PFSK-1 (cell line): ENCODE results near the gene IQSEC2.

Experiments used
- POLR2AphosphoS5 ChIP-seq: IDR thresholded peaks from 2 replicates; pipeline ENCODE4 v1.6.1; 2012; ENCODE audit warnings: low read depth, mild to moderate bottlenecking, control low read depth, low read length, moderate library complexity
- SIN3A ChIP-seq: IDR thresholded peaks from 2 replicates; pipeline ENCODE4 v1.6.1; 2012; ENCODE audit warnings: mild to moderate bottlenecking, low read length, moderate library complexity, borderline replicate concordance; ENCODE audit not compliant: insufficient read depth
- TAF1 ChIP-seq: IDR thresholded peaks from 2 replicates; pipeline ENCODE4 v1.6.1; 2012; ENCODE audit warnings: low read length, control low read depth, borderline replicate concordance; ENCODE audit not compliant: insufficient read depth
- TF ChIP-seq, protein P1 (sequence below), 2 experiments: IDR thresholded peaks; 2 replicates each; pipeline versions ENCODE4 v1.6.1 to v1.8.0; 2011 to 2012; ENCODE audit warnings: low read depth in 2 of 2, low read length in 2 of 2, control low read depth in 1 of 2, inconsistent platforms in 1 of 2, mild to moderate bottlenecking in 1 of 2, moderate library complexity in 1 of 2; ENCODE audit not compliant: insufficient read depth in 1 of 2

DNA sequence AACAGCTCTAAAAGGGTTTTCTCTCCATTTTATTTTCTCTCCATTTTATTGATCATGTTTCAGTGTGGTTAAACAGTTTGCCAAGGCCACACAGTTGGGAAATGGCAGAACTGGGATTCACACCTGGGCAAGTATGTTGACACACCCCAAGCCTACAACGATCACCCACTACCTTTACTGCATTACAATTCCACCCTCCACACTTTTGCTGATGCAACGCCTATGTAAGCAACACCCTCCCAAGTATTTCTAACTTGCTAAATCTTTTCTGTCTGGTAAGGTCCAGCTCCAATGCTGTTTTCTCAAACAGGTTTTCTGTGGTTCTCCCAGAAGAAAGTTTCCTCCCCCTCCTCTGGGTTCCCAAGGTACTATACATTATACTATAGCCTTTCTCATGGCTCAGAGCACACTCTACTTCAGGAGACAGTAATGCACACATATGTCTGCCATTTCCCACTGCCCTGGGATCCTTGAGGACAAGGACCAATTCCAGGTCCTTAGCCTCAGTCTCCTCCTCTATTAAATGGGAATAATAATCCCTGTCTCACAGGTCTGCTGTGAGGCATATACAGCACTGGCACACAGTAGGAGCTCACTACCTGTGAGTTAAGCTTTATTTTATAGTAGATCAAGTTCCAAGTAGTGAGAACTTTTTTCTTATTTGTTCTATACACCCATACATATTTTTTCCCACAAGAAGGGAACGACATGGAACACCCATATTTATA, 27.9 kb downstream of the IQSEC2 start:
- TF ChIP-seq POLR2AphosphoS5 (no peak), TAF1 (no peak), SIN3A (no peak)
- TF ChIP-seq, protein P1, sequence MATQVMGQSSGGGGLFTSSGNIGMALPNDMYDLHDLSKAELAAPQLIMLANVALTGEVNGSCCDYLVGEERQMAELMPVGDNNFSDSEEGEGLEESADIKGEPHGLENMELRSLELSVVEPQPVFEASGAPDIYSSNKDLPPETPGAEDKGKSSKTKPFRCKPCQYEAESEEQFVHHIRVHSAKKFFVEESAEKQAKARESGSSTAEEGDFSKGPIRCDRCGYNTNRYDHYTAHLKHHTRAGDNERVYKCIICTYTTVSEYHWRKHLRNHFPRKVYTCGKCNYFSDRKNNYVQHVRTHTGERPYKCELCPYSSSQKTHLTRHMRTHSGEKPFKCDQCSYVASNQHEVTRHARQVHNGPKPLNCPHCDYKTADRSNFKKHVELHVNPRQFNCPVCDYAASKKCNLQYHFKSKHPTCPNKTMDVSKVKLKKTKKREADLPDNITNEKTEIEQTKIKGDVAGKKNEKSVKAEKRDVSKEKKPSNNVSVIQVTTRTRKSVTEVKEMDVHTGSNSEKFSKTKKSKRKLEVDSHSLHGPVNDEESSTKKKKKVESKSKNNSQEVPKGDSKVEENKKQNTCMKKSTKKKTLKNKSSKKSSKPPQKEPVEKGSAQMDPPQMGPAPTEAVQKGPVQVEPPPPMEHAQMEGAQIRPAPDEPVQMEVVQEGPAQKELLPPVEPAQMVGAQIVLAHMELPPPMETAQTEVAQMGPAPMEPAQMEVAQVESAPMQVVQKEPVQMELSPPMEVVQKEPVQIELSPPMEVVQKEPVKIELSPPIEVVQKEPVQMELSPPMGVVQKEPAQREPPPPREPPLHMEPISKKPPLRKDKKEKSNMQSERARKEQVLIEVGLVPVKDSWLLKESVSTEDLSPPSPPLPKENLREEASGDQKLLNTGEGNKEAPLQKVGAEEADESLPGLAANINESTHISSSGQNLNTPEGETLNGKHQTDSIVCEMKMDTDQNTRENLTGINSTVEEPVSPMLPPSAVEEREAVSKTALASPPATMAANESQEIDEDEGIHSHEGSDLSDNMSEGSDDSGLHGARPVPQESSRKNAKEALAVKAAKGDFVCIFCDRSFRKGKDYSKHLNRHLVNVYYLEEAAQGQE (IDR thresholded peaks at IDR 0.05; ENCODE audit: insufficient read depth in 1 of 2, low read depth in 2 of 2, low read length in 2 of 2) = no peak
